GM21576 (cell line): ENCODE data around the gene LMOD3.

Experiments used
- ATAC-seq: cut with Tn5 transposase; IDR thresholded peaks from one replicate; pipeline ENCODE4 v1.9.1; 2021; ENCODE audit warnings: mild to moderate bottlenecking, moderate library complexity; ENCODE audit not compliant: unreplicated experiment

The LMOD3 gene

DNA sequence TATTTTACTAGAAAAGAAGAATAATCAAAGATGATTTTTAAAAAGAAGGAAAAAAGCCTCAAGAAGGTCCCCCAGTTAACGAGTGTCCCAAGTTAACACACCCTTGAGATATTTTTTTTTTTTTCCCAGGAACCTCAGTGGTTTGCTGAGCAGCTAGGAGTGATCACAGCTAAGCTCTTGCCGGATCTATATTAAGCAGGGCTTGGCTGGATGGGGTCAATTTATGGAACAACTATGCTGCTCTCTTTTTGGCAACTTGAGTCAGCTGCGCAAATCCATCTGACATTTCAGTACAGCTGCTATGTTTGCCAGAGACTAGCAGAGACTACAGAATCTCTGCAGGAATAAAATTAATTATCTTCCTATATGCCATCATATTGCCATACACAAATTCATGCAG is at the start of gene LMOD3:
Gene LMOD3, minus strand, starts transcription at position 193 of the 400 bp plus-strand sequence. CDS start 209 bp downstream, outside the sequence.
- ATAC-seq = no peak

DNA sequence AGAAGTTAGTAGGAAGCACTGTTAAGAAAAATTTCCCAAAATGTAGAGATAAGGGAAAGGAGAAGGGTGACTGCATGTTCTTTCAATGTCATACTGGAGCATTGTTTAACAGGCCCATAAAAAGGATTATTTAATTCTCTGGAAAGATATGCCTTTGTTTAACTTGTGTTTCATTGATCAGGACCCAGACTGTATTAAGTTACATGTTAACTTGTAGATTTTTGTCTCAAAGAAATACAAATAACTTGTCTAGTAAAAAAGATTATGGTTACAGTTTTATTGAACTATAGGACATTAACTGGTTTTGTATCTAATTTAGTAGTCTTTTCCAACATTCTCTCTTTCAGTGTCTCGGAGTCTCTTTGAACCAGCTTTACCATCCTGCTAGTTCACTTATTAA is 49.7 kb upstream of the LMOD3 start:
- no peak for ATAC-seq

DNA sequence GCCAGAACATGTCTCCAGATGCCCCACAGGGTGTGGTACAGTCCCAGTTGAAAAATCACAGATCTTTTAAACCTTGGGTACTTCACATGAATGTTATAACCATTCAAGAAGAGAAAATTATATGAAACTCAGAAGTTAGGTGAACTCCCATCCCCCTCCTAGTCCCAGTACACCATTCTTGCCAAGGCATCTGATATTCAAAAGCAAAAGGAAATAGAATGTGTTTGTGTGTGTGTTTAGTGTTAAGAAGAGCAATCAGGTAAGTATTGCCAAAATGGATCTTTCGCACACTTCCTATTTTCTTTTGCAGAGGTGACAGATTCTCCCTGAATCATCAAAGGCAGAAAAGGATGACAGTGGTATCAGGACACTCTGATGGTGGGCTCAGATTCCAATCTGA is 44.1 kb upstream of the LMOD3 start:
- no peak for ATAC-seq

DNA sequence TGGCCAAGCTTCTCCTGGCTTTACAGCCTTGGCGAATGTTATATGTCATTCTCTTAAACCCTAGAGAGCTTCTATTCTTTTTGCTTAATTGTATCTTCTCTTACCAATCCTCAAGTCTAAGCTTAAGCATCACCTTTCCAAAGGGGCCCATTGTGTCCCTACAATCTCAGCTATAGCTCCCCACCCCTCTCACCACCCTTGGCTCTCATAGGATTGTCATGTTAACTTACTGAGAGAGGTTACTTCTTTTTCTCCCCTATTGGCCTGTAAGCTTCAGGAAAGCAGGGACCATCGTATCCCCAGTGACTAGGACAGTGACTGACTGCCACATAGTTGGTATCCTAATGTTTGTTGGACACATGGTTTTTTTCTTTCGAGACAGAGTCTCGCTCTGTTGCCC is 43.3 kb upstream of the LMOD3 start:
- no peak for ATAC-seq

DNA sequence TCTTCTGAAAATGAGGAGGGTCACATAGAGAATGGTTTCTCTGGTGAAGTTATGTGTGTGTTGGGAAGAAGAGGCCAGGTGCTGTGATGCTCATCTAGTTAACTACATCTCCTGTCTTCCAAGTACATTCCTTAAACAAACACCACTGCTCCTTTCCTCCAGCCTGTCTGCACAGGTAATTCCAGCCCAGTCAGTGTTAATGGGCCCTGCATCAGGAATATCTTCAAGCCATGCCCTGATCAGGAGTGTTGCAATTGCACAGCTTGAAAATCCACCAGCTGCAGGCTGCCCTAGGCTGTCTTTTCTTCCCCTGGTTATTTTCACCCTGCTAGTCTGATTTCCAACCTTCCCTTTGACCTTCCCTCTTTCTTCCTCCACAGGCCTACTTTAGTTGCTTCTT is 41.9 kb upstream of the LMOD3 start:
- ATAC-seq = no peak

DNA sequence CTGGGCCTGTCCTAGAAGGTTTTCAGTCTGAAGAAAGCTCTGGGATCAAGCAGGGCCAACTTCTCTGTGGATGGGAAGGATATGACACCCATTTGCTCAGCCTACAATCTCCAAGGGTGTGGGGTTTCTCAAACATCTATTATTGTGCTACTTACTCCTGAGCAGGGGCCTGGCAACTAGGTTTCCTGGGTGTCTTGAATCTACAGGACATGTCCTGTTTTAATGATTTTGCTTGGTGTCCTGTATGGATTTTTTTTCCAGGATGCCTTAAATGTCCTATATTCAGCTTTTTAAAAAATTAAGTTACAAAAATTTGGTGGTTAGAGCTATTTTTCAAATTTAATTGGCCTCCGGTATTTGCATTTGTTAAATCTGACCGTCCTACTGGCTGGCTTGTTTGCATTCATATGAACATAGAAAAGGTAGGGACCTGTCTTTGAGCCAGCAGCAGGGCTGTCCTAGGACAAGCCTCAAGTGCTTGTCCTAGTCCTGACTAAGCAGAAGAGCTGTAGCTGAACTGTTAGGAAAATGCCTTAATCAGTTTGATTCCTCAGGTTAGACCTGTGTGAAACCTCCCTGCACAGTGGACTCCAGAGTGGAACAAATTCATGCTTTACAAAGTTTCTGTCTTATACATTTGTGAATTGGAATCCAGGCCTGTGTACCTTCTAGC is 40.0 kb upstream of the LMOD3 start:
- no peak for ATAC-seq

DNA sequence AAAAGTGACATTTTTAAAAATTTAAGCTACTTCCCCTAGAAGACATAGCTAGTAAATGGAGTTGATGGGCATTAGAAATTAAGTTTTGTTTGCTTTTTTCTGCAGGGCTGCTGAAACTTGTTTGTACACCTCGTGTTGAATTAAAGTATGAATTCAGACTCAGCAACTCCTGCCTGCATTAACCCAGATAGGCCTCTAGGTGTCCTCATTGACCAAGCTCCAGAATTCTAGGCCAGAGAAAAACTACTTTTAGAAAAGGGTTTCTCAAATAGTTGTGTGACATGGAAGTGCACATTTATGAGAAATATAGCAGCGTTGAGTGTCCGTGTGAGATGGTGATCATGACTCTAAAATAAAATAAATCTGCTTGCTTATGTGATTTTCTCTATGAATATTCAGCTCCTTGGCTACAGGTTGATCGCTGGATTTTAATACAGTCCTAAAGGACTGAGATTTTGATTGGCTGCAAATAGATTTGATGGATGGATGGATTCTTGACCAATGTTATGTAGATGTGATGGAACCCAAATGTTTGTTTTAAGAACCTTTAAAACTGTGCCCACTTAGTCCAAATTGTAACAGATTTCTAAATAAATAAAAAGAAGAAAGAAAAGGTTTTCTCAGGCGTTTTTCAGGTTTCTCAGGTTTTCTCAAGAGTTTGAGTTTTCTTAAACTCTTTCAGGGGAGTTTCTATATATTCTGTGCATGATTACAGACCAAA is 39.4 kb upstream of the LMOD3 start:
- ATAC-seq = no peak

DNA sequence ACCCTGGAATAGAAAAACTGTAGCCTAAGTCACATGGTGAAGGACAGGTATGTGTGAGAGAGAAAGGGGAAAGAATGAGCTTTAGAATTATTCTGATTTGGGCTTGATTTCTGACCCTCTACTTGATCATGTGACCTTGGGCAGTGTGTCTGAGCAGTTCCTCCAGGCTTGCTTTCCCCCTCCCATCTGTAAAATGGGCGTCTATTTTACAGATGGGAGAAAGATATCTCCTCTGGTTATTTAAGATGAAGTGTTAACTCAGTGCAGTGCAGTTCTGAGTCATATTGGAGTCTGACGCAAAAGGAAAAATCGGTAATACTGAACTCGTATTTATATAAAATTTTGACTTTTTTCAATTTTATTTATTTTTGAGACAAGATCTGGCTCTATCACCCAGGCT is 38.1 kb upstream of the LMOD3 start:
- ATAC-seq = no peak

DNA sequence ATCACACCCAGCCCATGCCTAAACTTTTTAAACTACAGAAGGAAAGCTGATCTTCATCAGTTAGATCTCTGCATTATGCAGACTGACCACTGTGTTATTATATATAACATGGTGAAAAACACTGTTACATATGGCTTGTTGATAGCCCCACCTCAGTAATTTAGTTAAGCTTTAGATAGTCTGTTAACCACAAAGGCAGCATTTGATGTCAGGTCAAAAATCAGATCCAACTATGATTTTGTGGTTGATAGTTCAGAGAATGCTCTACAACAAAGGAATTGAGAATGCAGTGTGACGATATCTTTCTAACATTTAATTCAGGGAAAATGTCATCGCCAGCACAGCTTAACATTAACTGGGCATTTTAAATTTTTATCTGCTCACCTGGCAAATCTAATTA is 37.7 kb upstream of the LMOD3 start:
- ATAC-seq = no peak

DNA sequence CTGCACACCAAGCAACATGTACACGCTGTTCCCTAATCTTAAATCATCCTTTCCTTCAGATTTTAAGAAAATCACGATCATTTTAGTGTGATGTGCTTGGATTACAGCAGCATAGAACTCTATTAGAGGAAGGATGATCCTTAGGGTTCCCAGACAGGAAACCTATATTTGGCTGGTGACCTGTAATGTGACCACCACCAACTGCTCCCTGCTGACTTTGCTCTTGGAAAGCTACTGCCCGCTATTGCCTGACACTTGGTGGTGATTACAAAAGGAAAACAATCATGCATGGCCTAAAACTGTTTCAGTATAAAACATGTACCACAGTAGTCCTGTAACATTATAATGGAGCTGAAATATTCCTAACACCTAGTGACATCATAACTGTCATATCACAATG is 27.2 kb upstream of the LMOD3 start:
- ATAC-seq = no peak

DNA sequence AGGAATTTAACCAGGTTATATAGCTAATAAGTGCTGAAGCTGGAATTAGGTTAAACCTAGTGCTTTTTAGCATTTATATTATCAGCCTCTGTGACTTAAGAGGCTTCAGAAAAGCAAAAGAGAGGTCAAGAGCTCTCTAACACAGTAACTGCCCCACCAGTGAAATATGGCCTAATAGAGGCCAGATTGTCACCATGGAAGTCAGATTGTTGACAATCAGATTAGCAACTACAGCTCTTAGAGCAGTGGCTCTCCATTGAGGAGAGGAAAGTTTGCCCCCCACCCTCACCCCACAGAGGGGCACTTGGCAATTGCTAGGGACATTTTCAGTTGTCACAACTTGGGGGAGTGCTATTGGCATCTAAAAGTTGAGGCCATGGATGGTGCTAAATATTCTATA is 23.3 kb upstream of the LMOD3 start:
- no peak for ATAC-seq

DNA sequence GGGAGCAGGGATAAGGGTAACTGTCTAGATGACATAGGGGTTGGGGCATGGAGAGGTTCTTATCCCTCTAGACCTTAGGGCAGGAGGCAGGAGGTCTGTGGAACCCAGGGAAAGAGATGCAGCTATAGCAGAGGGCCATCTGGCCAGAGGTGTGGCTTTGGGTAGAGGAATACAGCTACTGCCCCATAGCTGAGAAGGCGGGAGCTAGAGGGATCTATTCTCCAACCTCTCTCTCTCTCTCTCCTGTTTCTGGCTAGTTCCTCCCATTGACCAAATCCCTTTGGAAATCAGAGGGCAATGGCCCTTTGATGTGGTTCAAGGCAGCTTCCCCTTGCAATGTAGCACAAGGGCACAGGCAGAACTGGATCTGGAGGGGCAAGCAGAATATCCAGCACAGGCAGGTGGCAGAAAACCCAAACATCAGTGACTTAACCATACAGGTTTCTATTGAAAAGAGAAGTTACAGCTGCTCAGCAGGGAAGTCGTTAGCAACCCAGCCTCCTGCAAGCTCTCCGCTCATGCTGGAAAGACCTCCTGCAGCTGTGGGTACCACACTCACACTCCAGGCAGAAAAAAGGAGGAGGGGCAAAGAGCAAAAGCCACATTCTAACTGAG is 22.3 kb upstream of the LMOD3 start:
- ATAC-seq = no peak

DNA sequence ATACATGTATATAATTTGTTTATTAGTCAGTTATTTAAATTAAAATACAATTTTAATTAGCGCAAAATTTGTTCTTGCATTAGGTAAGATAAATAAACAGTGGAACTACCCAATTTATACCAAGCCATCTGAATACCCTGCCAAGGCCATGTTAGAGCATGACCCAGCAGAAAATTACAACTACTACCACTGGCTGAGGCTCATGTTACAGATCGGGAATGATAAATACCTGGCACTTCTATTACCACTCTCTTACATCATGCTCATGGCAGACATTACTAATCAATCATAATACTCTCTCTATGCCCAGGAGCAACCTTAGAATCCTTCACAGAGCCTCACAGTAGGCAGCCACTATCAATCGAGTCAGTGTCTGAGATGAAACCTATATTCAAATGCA is 21.2 kb upstream of the LMOD3 start:
- ATAC-seq = no peak

DNA sequence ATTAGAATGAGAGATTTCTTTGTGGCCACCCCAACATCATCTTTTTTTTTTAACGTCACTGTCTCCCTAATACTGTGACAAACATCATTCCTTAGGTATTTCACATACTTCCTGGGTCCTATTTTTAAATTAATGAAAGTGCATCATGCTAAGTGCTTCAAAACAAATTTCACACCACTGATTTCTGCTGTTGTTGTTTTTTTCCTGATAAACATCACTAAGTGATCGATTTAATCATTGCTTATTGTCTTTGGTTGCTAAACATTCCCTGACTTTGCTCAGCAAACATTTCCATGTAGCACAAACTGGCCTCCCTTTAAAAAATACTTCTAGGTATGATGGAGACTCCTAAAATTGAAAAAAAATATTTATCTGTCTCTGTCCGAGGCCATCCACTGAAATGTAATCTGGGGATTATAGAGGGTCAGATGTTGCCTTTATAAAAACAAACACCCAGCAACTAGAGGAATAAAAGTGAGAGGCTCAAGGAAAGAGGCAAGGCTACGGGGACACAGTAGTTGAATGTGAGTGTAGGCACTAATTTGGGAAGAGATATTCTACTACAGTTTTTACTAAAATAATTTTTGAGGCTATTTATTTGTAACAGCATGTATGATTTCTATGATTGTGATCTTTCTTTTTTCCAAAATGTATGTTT is 20.5 kb upstream of the LMOD3 start:
- no peak for ATAC-seq

DNA sequence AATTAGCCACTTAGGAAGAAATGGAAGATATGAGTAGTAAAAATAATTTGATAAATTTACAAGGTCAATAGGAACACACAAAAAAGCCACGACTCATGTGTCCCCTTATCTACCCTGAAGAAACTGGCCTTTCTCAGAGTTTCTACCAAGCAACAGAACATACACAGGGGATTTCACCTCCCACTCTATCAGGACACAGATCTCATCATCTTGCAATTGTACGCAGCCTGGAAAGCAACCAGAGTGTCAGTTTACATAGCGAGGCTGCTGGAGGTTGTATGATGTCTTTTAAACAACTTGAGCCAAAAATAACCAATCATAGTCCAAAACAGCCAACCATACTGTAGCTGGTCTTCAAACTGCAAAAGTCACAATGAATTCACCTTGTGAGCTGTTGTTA is 19.7 kb upstream of the LMOD3 start:
- ATAC-seq = no peak

DNA sequence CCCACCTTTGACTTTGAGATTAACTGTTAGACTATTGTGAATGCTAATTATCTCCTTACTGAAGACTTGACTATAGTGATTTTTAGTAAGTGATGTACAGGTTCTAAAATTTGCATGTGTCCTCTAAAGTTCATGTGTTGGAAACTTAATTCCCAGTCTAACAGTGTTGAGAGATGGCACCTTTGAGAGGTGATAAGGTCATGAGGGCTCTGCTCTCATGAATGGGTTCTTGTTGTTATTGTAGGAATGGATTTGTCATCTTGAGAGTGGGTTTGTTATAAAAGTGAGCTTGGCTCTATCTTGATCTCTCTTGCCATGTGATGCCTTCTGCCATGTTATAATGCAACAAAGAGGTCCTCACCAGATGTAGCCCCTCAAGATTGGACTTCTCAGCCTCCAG is 18.9 kb upstream of the LMOD3 start:
- ATAC-seq = no peak

DNA sequence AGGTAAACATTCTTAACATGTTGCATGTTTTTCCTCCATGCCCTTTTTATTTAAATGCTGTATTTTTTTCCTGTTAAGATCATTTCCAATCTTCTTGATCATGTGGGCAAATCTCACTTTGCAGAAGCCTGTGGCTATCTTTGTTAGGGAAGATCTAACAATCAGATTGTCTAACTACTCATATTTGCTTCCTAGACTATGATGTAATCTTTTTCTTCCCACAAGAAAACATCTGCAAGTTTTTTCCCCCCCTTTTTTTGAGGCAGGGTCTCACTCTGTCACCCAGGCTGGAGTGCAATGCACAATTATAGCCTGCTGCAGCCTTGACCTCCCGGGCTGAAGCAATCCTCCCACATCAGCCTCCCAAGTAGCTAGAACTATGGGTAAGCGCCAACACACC is 15.0 kb upstream of the LMOD3 start:
- ATAC-seq = no peak

DNA sequence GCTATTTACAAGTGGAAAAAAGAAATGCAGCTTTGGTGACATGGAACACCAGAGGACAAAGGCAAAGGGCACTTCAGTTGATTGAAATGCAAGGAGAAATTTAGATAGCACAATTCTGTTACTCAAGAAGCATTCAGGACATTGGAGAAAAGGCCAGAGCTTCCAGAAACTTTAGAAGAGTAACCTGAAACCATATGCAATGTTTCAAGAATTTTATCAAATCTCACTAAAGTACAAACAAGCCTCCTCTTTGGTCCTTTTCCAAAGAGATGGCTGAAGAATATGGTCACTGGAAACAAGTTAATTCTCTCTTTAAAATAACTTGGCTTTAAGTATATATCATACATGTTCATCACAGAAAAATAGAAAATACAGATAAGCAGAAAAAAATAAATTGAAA is 14.6 kb upstream of the LMOD3 start:
- ATAC-seq = no peak

DNA sequence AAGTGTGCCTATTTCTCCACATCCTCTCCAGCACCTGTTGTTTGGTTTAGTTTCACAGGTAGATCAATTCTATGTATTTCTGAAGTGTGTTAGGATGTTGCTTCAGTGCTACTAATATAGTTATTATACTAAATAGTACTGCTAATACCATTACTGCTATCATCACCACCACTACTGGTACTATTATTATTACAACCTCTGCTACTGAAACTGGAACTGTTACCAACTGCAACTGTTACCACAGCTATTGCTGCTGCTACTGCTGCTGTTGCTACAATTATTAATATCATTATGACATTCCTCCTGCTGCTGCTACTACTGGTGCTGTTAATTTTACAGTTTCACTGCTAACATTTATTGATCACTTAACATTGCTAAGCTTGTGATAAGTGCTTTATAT is 8.3 kb upstream of the LMOD3 start:
- peak; percentile 95 for ATAC-seq

DNA sequence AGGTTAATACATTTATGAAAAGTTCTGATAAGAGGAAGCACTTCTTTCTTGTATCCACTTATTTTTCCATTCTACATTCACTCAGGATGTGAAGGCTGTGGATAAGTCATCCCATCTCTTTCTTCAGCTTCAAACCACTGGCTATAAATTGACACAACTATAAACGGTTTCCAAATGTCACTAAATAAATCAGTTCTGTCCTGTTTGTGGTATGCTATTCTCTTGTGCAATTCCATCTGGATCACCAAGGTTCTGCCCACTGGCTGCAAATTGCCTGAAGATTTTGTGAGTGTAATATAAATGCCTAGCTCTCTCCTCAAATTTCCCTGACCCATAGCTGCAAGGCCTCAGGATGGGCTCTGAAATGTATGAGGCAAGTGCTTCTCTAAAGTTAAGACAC is 7.1 kb upstream of the LMOD3 start:
- no peak for ATAC-seq

DNA sequence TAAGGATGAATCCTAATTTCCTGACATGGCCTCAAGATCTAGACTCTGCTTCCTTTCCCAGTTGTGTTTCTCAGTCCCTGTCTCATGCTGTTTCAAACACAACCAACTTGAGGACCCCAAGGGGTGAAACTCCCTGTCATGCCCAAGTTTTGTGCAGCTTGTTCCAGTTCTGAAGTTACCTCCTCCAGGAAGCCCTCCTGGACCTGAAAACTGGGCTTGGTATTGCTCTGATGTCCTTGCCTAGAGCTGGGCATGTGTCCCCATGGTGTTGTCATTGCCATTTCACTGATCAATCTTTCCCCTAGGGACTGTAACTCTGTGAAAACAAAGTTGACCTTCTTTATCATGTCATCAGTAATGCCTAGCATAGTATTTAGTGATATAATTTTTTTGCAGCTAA is 6.1 kb upstream of the LMOD3 start:
- no peak for ATAC-seq

DNA sequence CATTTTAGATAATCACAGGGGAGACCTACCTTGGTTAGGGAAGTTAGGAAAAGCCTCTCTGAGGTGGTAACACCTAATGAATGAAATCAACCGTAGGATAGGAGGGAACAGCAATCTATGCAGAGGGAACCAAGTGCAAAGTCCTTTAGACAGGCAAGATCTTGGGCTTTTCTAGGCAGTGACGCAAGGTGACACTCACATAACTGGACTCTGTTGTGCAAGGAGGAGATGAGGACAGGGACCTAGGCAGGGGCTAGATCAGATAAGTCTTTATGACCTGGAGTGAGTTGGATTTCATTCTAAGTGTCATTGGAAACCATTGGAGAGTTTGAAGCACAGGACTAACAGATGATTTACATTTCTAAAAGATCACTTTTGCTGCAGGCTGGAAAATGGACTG is 4.6 kb upstream of the LMOD3 start:
- no peak for ATAC-seq
